Upper lobe of left lung (tissue), 6 donors: ENCODE measurements around the gene OCSTAMP. TPM values are rescaled to one million over a fixed set of nuclear protein-coding genes. Genes with fewer than 3 reads are reported as not detected.
A peak's percentile ranks its signal among the peaks of the same experiment; 100 is the strongest.

ENCODE experiments used
- ATAC-seq, 2 donors: fragments of 200-7000 bp; cut with Tn5 transposase; one replicate each; pipeline ENCODE4 v1.9.1; 2022; ENCODE audit warnings: mild to moderate bottlenecking in 2 of 2, moderate library complexity in 2 of 2; ENCODE audit not compliant: low FRiP score in 2 of 2
- DNase-seq, 2 donors: peaks; one replicate each; pipeline ENCODE4 v3.0.0-alpha.2; 2019 to 2020
- H3K27ac ChIP-seq, 4 donors: fragments of 200-600 bp; sonication (generic); one replicate each; pipeline ENCODE4 v1.5.1; 2016 to 2019
- H3K27me3 ChIP-seq, 4 donors: fragments of 200-600 bp; sonication (generic); one replicate each; pipeline ENCODE4 v1.5.1; 2017 to 2019
- H3K36me3 ChIP-seq, 4 donors: fragments of 200-600 bp; sonication (generic); one replicate each; pipeline ENCODE4 v1.5.1; 2016 to 2019
- H3K4me1 ChIP-seq, 4 donors: fragments of 200-600 bp; sonication (generic); one replicate each; pipeline ENCODE4 v1.5.1; 2018 to 2019
- H3K4me3 ChIP-seq, 4 donors: fragments of 200-600 bp; sonication (generic); one replicate each; pipeline ENCODE4 v1.5.1; 2017 to 2019; ENCODE audit warnings: mild to moderate bottlenecking in 2 of 4, moderate library complexity in 1 of 4
- H3K9me3 ChIP-seq, 4 donors: fragments of 200-600 bp; sonication (generic); one replicate each; pipeline ENCODE4 v1.5.1; 2018 to 2019
- CTCF ChIP-seq, 6 experiments: fragments of 450-650 bp in 4 of 6; fragments of 200-600 bp in 2 of 6; sonication (generic) in 2 of 6; IDR thresholded peaks; one replicate each; pipeline ENCODE4 v1.5.1; 2016 to 2019; ENCODE audit warnings: antibody characterized with exemption in 6 of 6
- EP300 ChIP-seq, 4 donors: sonication (generic); formaldehyde crosslinking; IDR thresholded peaks; one replicate each; pipeline ENCODE4 v1.5.1; 2017; ENCODE audit warnings: antibody characterized with exemption in 4 of 4, control low read depth in 2 of 4
- POLR2A ChIP-seq, 4 donors: fragments of 450-650 bp; IDR thresholded peaks; one replicate each; pipeline ENCODE4 v1.5.1; 2016 to 2017; ENCODE audit warnings: antibody characterized with exemption in 4 of 4, mild to moderate bottlenecking in 2 of 4
- POLR2AphosphoS5 ChIP-seq, 2 donors: sonication (generic); formaldehyde crosslinking; IDR thresholded peaks; one replicate each; pipeline ENCODE4 v1.5.1; 2017; ENCODE audit warnings: antibody characterized with exemption in 2 of 2
- WGBS, 2 donors: methylation state at CpG; one replicate each; pipeline ENCODE4 v1.1.5; 2017 to 2018; 5-methylcytosine and 5-hydroxymethylcytosine counted together
- total RNA-seq, 6 donors: library from RNA; depleted of rRNA in 4 of 6; stranded (reverse); fragments of >200 nt in 4 of 6; gene quantifications; one replicate each; pipeline versions ENCODE4 v1.1.0 to v1.2.1, GENCODE V29; 2016 to 2021
- donor health status: DM: no; HTN: no; CAD: no; lungs with moderate emphysema.
- donor health status: DM: no; HTN: yes; CAD: no; lungs with severe emphysema.

The OCSTAMP gene
- total RNA-seq, 6 donors from 2014 or later, result not detected

GRCh38 chr20:46570956-46571355 is 20.5 kb upstream of the OCSTAMP start:
- Histone ChIP-seq H3K27ac (no peak overlapping the region), H3K9me3 (no peaks in the 10 kb centered on the region)
- DNase-seq, result no peak

GRCh38 chr20:46569961-46570360 is 19.5 kb upstream of the OCSTAMP start:
- Histone ChIP-seq H3K9me3 (no peaks in the 10 kb centered on the region), H3K27me3 (no peaks in the 10 kb centered on the region), H3K27ac (no peak overlapping the region), H3K4me3 (no peak overlapping the region), H3K36me3 (no peaks in the 10 kb centered on the region), H3K4me1 (peaks cover 4 to 13% (median 7%) of the 10 kb centered on the region in 4 donors)
- no peak for ATAC-seq
- DNase-seq, result no peak
- WGBS, 2 donors, result 84 to 85% methylated on average over 5 of the region's 5 CpGs
- no peak for TF ChIP-seq POLR2AphosphoS5 (IDR thresholded peaks at IDR 0.05)

More at GRCh38 chr20:46570956-46571355, 20.5 kb upstream of the OCSTAMP start:
- Histone ChIP-seq H3K27me3 (no peaks in the 10 kb centered on the region), H3K36me3 (no peaks in the 10 kb centered on the region), H3K4me1 (peaks cover 4 to 13% (median 7%) of the 10 kb centered on the region in 4 donors), H3K4me3 (no peak overlapping the region)
- TF ChIP-seq EP300 (IDR thresholded peaks at IDR 0.05), result no peak
- no peak for TF ChIP-seq POLR2AphosphoS5 (IDR thresholded peaks at IDR 0.05)
- TF ChIP-seq POLR2A (IDR thresholded peaks at IDR 0.05), result no peak
- no peak for TF ChIP-seq CTCF (IDR thresholded peaks at IDR 0.05)
- no peak for ATAC-seq
- WGBS, 2 donors, result 78 to 82% methylated on average over 5 of the region's 5 CpGs

GRCh38 chr20:46568570-46569129 is 18.2 kb upstream of the OCSTAMP start:
- H3K36me3 ChIP-seq, result no peaks in the 10 kb centered on the region
- peaks cover 4 to 13% (median 7%) of the 10 kb centered on the region in 4 donors for H3K4me1 ChIP-seq
- DNase-seq (peak; percentile 79 to 84), ATAC-seq (peak; percentile 40 to 56)
- TF ChIP-seq POLR2AphosphoS5 (IDR thresholded peaks at IDR 0.05) (no peak), CTCF (IDR thresholded peaks at IDR 0.05) (no peak), POLR2A (IDR thresholded peaks at IDR 0.05) (no peak), EP300 (IDR thresholded peaks at IDR 0.05) (no peak)
- H3K4me3 ChIP-seq, result no peak overlapping the region
- H3K27ac ChIP-seq, result no peak overlapping the region
- WGBS, 2 donors, result 12% methylated on average over 10 of the region's 10 CpGs
- H3K9me3 ChIP-seq, result no peaks in the 10 kb centered on the region
- no peaks in the 10 kb centered on the region for H3K27me3 ChIP-seq

- Histone ChIP-seq H3K9me3 (no peaks in the 10 kb centered on the region), H3K36me3 (no peaks in the 10 kb centered on the region), H3K4me3 (no peak overlapping the region), H3K27ac (no peak overlapping the region), H3K27me3 (no peaks in the 10 kb centered on the region), H3K4me1 (peaks cover 8 to 20% (median 18%) of the 10 kb centered on the region in 4 donors)
- TF ChIP-seq EP300 (IDR thresholded peaks at IDR 0.05) (no peak), POLR2A (IDR thresholded peaks at IDR 0.05) (no peak), POLR2AphosphoS5 (IDR thresholded peaks at IDR 0.05) (no peak), CTCF (IDR thresholded peaks at IDR 0.05) (no peak)
- 84 to 91% methylated on average over 9 to 10 of the region's 10 CpGs for WGBS, 2 donors
- DNase-seq (no peak), ATAC-seq (no peak)
These were observed 15.7 kb upstream of the OCSTAMP start for GRCh38 chr20:46566125-46566524.

GRCh38 chr20:46564241-46564957 is 13.9 kb upstream of the OCSTAMP start:
- TF ChIP-seq POLR2AphosphoS5 (IDR thresholded peaks at IDR 0.05) (no peak), CTCF (IDR thresholded peaks at IDR 0.05) (no peak), POLR2A (IDR thresholded peaks at IDR 0.05) (no peak), EP300 (IDR thresholded peaks at IDR 0.05) (no peak)
- 60 to 83% methylated on average over 7 of the region's 7 CpGs for WGBS, 2 donors
- Histone ChIP-seq H3K4me1 (peaks cover 8 to 20% (median 18%) of the 10 kb centered on the region in 4 donors), H3K36me3 (no peaks in the 10 kb centered on the region), H3K9me3 (no peaks in the 10 kb centered on the region), H3K27ac (no peak overlapping the region), H3K4me3 (no peak overlapping the region), H3K27me3 (no peaks in the 10 kb centered on the region)
- no peak for DNase-seq
- ATAC-seq, result no peak
